ENCODE data around the gene NF1. TPM values are rescaled to one million over a fixed set of nuclear protein-coding genes. Genes with fewer than 3 reads are reported as not detected.

The NF1 gene
- total RNA-seq, 1 donor from 2014 or later, result 53.7 TPM

DNA sequence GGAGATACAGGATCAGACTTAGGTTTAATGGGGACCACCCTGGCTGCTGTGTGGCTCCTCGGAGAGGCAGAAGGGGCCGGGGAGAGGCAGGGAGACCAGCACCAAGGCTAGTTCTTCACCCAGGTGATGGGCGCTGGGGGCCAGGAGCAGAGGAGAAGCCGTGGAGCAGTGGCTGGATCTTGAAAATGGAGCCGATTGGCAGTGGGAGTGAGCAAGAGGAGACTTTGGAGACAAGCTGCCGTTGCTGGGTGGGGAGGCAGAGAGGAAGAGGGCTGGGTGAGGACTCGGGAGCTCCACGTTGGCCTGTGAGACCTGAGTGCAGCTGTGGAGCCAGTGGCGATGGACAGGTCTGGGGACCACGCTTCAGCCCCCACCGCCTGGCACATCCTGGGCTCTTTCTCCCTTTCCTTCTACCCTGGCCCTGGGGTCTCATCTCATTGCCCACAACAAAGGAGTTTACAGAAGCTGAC lies 305.7 kb downstream of the NF1 start:
- Histone ChIP-seq H3K27ac (ENCODE audit: low read depth, low read length) (no peak overlapping the region), H3K4me1 (ENCODE audit: insufficient read depth, low read length) (no peaks in the 10 kb centered on the region), H3K79me2 (ENCODE audit: insufficient read depth, low read length) (no peaks in the 10 kb centered on the region), H3K4me2 (ENCODE audit: low read length) (no peak overlapping the region), H4K20me1 (ENCODE audit: insufficient read depth, low read length) (no peaks in the 10 kb centered on the region), H3K9ac (ENCODE audit: low read length) (no peak overlapping the region), H3K27me3 (ENCODE audit: insufficient read depth, low read length) (no peaks in the 10 kb centered on the region), H3K9me3 (ENCODE audit: insufficient read depth, low read depth, low read length) (no peaks in the 10 kb centered on the region), H2AFZ (ENCODE audit: low read depth, low read length) (no peak overlapping the region), H3K36me3 (ENCODE audit: insufficient read depth, low read length) (no peaks in the 10 kb centered on the region), H3K4me3 (ENCODE audit: insufficient read depth, low read depth, low read length) (no peak overlapping the region)
- no peaks in the 10 kb centered on the region for H3K9me3 Mint-ChIP-seq (ENCODE audit: unreplicated experiment)
- H3K36me3 Mint-ChIP-seq (ENCODE audit: low read depth, unreplicated experiment), result peaks cover 1% of the 10 kb centered on the region
- no peak for FAIRE-seq
- H3K4me1 Mint-ChIP-seq (ENCODE audit: low read depth, unreplicated experiment), result peaks cover 4% of the 10 kb centered on the region
- H3K27ac Mint-ChIP-seq (ENCODE audit: unreplicated experiment), result no peak overlapping the region
- H3K27me3 Mint-ChIP-seq (ENCODE audit: low read depth, unreplicated experiment), result peaks cover 40% of the 10 kb centered on the region
- TF ChIP-seq, protein P1, sequence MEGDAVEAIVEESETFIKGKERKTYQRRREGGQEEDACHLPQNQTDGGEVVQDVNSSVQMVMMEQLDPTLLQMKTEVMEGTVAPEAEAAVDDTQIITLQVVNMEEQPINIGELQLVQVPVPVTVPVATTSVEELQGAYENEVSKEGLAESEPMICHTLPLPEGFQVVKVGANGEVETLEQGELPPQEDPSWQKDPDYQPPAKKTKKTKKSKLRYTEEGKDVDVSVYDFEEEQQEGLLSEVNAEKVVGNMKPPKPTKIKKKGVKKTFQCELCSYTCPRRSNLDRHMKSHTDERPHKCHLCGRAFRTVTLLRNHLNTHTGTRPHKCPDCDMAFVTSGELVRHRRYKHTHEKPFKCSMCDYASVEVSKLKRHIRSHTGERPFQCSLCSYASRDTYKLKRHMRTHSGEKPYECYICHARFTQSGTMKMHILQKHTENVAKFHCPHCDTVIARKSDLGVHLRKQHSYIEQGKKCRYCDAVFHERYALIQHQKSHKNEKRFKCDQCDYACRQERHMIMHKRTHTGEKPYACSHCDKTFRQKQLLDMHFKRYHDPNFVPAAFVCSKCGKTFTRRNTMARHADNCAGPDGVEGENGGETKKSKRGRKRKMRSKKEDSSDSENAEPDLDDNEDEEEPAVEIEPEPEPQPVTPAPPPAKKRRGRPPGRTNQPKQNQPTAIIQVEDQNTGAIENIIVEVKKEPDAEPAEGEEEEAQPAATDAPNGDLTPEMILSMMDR (IDR thresholded peaks at IDR 0.05; ENCODE audit: insufficient read depth, low read depth, low read length), result no peak
- TF ChIP-seq EZH2 (IDR thresholded peaks at IDR 0.05; ENCODE audit: insufficient read depth, low read length), result no peak
- DNase-seq (ENCODE audit: low read depth), result no peak
- H3K4me3 Mint-ChIP-seq (ENCODE audit: unreplicated experiment), result no peak overlapping the region

DNA sequence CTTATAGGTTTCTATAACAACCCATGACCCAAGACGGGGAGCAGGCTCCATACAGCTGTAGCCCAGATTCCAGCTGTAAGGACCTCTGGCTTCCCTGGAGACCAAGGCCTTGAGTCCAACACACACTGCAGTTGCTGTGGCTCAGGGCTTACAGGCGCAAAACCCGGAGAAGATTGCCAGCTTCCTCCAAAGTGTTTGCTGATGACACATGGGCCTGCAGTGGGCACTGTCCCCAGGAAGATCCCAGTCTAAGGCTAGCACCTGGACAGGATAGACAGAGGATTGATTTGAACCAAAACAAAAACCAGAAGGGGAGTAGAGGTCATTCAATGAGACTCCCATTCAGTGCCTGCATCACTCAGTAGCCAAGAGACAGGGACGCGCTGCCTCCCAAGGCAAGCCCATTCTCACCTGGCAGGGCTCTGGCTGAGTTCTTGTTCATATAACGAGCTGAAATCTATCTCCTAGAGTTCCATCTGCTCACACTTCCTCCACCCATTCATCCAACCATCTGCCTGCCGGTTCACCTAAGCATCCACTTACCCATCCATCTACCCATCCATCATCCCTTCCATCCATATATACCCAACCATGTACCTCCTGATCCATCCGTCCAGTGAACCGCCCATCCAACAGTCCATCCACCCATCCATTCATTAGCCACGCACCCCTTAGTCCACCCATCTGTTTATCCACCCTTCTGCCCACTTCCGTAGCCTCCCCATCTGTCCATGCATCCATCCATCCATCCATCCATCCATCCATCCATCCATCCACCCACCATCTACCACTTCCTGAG lies 306.9 kb downstream of the NF1 start:
- no peak overlapping the region for H3K4me2 ChIP-seq (ENCODE audit: low read length)
- no peaks in the 10 kb centered on the region for H4K20me1 ChIP-seq (ENCODE audit: insufficient read depth, low read length)
- no peak overlapping the region for H3K27ac ChIP-seq (ENCODE audit: low read depth, low read length)
- Mint-ChIP-seq H3K27ac (ENCODE audit: unreplicated experiment) (no peak overlapping the region), H3K27me3 (ENCODE audit: low read depth, unreplicated experiment) (peaks cover 38% of the 10 kb centered on the region), H3K4me3 (ENCODE audit: unreplicated experiment) (no peak overlapping the region), H3K9me3 (ENCODE audit: unreplicated experiment) (no peaks in the 10 kb centered on the region), H3K4me1 (ENCODE audit: low read depth, unreplicated experiment) (peaks cover 8% of the 10 kb centered on the region), H3K36me3 (ENCODE audit: low read depth, unreplicated experiment) (peaks cover 1% of the 10 kb centered on the region)
- DNase-seq (ENCODE audit: low read depth) (no peak), FAIRE-seq (no peak)
- H3K4me1 ChIP-seq (ENCODE audit: insufficient read depth, low read length), result no peaks in the 10 kb centered on the region
- H3K9me3 ChIP-seq (ENCODE audit: insufficient read depth, low read depth, low read length), result no peaks in the 10 kb centered on the region
- no peak overlapping the region for H3K9ac ChIP-seq (ENCODE audit: low read length)
- no peak overlapping the region for H2AFZ ChIP-seq (ENCODE audit: low read depth, low read length)
- TF ChIP-seq, protein P1 (IDR thresholded peaks at IDR 0.05; ENCODE audit: insufficient read depth, low read depth, low read length), result no peak
- TF ChIP-seq EZH2 (IDR thresholded peaks at IDR 0.05; ENCODE audit: insufficient read depth, low read length), result no peak
- H3K79me2 ChIP-seq (ENCODE audit: insufficient read depth, low read length), result no peaks in the 10 kb centered on the region
- no peaks in the 10 kb centered on the region for H3K36me3 ChIP-seq (ENCODE audit: insufficient read depth, low read length)
- H3K4me3 ChIP-seq (ENCODE audit: insufficient read depth, low read depth, low read length), result no peak overlapping the region
- H3K27me3 ChIP-seq (ENCODE audit: insufficient read depth, low read length), result no peaks in the 10 kb centered on the region

All from astrocyte (in vitro differentiated cells and primary cell).